Loucy (cell line): Measurements from ENCODE around the gene ADAM8.

Experiments used
- H2AFZ ChIP-seq: fragments of 200-600 bp; sonication (generic); 2 replicates; pipeline ENCODE4 v1.6.0; 2016; ENCODE audit warnings: antibody characterized with exemption, mild to moderate bottlenecking, low read length, moderate library complexity
- H3F3A ChIP-seq: fragments of 200-600 bp; 2 replicates; pipeline ENCODE4 v1.6.0; 2016; ENCODE audit warnings: antibody characterized with exemption, low read depth, mild to moderate bottlenecking
- H3K27me3 ChIP-seq: fragments of 200-600 bp; sonication (generic); 2 replicates; pipeline ENCODE4 v1.6.1; 2014; ENCODE audit warnings: low read length, mild to moderate bottlenecking; ENCODE audit not compliant: insufficient read depth, poor library complexity, severe bottlenecking
- H3K36me3 ChIP-seq: fragments of 200-600 bp; sonication (generic); 2 replicates; pipeline ENCODE4 v1.6.1; 2016; ENCODE audit warnings: low read length; ENCODE audit not compliant: insufficient read depth
- H3K4me1 ChIP-seq: fragments of 200-600 bp; sonication (generic); 2 replicates; pipeline ENCODE4 v1.5.1; 2014; ENCODE audit warnings: low read length, mild to moderate bottlenecking; ENCODE audit not compliant: insufficient read depth, poor library complexity, severe bottlenecking
- H3K4me2 ChIP-seq: fragments of 200-600 bp; sonication (generic); 2 replicates; pipeline ENCODE4 v1.6.0; 2014; ENCODE audit warnings: antibody characterized with exemption, low read length, low read depth, mild to moderate bottlenecking; ENCODE audit not compliant: poor library complexity, severe bottlenecking
- H3K4me3 ChIP-seq: fragments of 200-600 bp; sonication (generic); 2 replicates; pipeline ENCODE4 v1.5.1; 2014; ENCODE audit warnings: low read length, mild to moderate bottlenecking, mixed read lengths; ENCODE audit not compliant: poor library complexity, severe bottlenecking
- H3K79me2 ChIP-seq: fragments of 200-600 bp; sonication (generic); 2 replicates; pipeline ENCODE4 v1.6.1; 2014; ENCODE audit warnings: low read length; ENCODE audit not compliant: insufficient read depth
- H3K9ac ChIP-seq: fragments of 200-600 bp; sonication (generic); 2 replicates; pipeline ENCODE4 v1.6.0; 2014; ENCODE audit warnings: mild to moderate bottlenecking, low read depth, low read length, moderate library complexity; ENCODE audit not compliant: poor library complexity, severe bottlenecking
- H3K9me2 ChIP-seq: fragments of 200-600 bp; sonication (generic); replicated peaks from 2 replicates; pipeline ENCODE4 v1.6.1; 2016; ENCODE audit warnings: low read depth, low read length, mixed read lengths
- H3K9me3 ChIP-seq: fragments of 200-600 bp; sonication (generic); 2 replicates; pipeline ENCODE4 v1.6.1; 2014; ENCODE audit warnings: mild to moderate bottlenecking, antibody characterized with exemption, low read length, low read depth; ENCODE audit not compliant: insufficient read depth
- H4K20me1 ChIP-seq: fragments of 200-600 bp; sonication (generic); 2 replicates; pipeline ENCODE4 v1.6.0; 2014; ENCODE audit warnings: antibody characterized with exemption, low read length, mild to moderate bottlenecking; ENCODE audit not compliant: insufficient read depth, poor library complexity, severe bottlenecking
- EZH2phosphoT487 ChIP-seq: fragments of 200-600 bp; IDR thresholded peaks from 2 replicates; pipeline ENCODE4 v1.6.1; 2018; ENCODE audit warnings: antibody characterized with exemption, mild to moderate bottlenecking, moderate library complexity, borderline replicate concordance
- TF ChIP-seq, protein P1 (sequence below): fragments of 200-600 bp; sonication (generic); conservative IDR thresholded peaks from 2 replicates; pipeline ENCODE4 v1.5.1; 2014; ENCODE audit warnings: mild to moderate bottlenecking, antibody characterized with exemption, low read length

Gene ADAM8

GRCh38 chr10:133221331-133221730, 55.3 kb downstream of the ADAM8 start:
- Histone ChIP-seq H4K20me1 (no peaks in the 10 kb centered on the region), H3K9me3 (peaks cover 3% of the 10 kb centered on the region; the same call in 1 of the 2 replicates), H3K4me3 (no peak overlapping the region), H3K36me3 (no peaks in the 10 kb centered on the region), H3K4me1 (no peaks in the 10 kb centered on the region), H3K79me2 (no peaks in the 10 kb centered on the region), H3K9ac (no peak overlapping the region), H2AFZ (no peak overlapping the region), H3F3A (no peaks in the 10 kb centered on the region), H3K4me2 (no peak overlapping the region), H3K27me3 (no peaks in the 10 kb centered on the region), H3K9me2 (no peaks in the 10 kb centered on the region)
- TF ChIP-seq, protein P1, sequence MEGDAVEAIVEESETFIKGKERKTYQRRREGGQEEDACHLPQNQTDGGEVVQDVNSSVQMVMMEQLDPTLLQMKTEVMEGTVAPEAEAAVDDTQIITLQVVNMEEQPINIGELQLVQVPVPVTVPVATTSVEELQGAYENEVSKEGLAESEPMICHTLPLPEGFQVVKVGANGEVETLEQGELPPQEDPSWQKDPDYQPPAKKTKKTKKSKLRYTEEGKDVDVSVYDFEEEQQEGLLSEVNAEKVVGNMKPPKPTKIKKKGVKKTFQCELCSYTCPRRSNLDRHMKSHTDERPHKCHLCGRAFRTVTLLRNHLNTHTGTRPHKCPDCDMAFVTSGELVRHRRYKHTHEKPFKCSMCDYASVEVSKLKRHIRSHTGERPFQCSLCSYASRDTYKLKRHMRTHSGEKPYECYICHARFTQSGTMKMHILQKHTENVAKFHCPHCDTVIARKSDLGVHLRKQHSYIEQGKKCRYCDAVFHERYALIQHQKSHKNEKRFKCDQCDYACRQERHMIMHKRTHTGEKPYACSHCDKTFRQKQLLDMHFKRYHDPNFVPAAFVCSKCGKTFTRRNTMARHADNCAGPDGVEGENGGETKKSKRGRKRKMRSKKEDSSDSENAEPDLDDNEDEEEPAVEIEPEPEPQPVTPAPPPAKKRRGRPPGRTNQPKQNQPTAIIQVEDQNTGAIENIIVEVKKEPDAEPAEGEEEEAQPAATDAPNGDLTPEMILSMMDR = no peak
- no peak for TF ChIP-seq EZH2phosphoT487

DNA sequence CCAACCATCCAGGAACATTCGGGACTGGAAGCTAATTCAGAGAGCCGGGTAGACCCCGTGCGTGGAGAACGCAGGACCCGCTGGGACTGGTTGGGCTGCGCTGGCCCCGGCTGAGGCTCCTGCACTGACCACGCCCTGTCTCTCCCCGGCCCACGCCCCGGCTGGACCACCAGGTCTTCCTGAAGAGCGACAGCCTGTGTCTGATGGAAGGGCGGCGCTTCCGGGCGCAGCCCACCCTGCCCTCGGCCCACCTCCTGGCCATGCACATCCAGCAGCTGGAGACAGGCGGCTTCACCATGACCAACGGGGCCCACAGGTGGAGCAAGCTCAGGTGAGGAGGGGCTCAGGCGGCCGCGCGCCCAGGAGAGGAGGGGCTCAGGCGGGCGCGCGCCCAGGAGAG, 56.9 kb downstream of the ADAM8 start:
- Histone ChIP-seq H3K36me3 (no peaks in the 10 kb centered on the region), H3K4me2 (no peak overlapping the region), H3K9me2 (no peaks in the 10 kb centered on the region), H2AFZ (no peak overlapping the region), H3K27me3 (no peaks in the 10 kb centered on the region), H3F3A (no peaks in the 10 kb centered on the region), H3K4me1 (no peaks in the 10 kb centered on the region), H3K79me2 (no peaks in the 10 kb centered on the region), H4K20me1 (no peaks in the 10 kb centered on the region), H3K9ac (no peak overlapping the region), H3K4me3 (no peak overlapping the region), H3K9me3 (peaks cover 10% of the 10 kb centered on the region; the same call in 1 of the 2 replicates)
- no peak for TF ChIP-seq EZH2phosphoT487
- TF ChIP-seq, protein P1 = no peak

- Histone ChIP-seq H3K36me3 (no peaks in the 10 kb centered on the region), H3K4me1 (no peaks in the 10 kb centered on the region), H3F3A (no peaks in the 10 kb centered on the region), H3K4me3 (no peak overlapping the region), H3K9me2 (no peaks in the 10 kb centered on the region), H3K9ac (no peak overlapping the region), H2AFZ (no peak overlapping the region), H3K79me2 (no peaks in the 10 kb centered on the region), H3K27me3 (no peaks in the 10 kb centered on the region), H4K20me1 (no peaks in the 10 kb centered on the region), H3K9me3 (peaks cover 10% of the 10 kb centered on the region; the same call in 1 of the 2 replicates), H3K4me2 (no peak overlapping the region)
- TF ChIP-seq EZH2phosphoT487 = no peak
- TF ChIP-seq, protein P1 = no peak
Measured at GRCh38 chr10:133218891-133219290, 57.8 kb downstream of the ADAM8 start.
